Activated CD8-positive, alpha-beta memory T cell treated with anti-CD3 and anti-CD28 coated beads, Interleukin-2, amount 10 ng/mL, durations not matched to agents 7 days and 5 days (primary cell): Measurements from ENCODE around the gene GMPPB. TPM values are rescaled to one million over a fixed set of nuclear protein-coding genes. Genes with fewer than 3 reads are reported as not detected.
"Not testable (repeated sequence)": the region's sequence is repeated elsewhere in the genome, so short reads cannot be mapped to it uniquely, and the experiment has no call there.

ENCODE experiments used
- ATAC-seq: fragments of 150-1000 bp; cut with Tn5 transposase; one replicate; pipeline ENCODE4 v1.10.0; 2021; ENCODE audit warnings: moderate library complexity
- CTCF ChIA-PET: fragments of 350-600 bp; sonication (Branson Sonifier 250); formaldehyde crosslinking; loops from one replicate; lab custom pipeline; 2021; ENCODE audit warnings: antibody characterized with exemption; lab: Charles Lee
- DNase-seq: peaks from one replicate; pipeline ENCODE4 v3.0.0-alpha.2; 2020
- H3K27ac Mint-ChIP-seq: one replicate; pipeline ENCODE4 v1.8.0; 2021; ENCODE audit warnings: mild to moderate bottlenecking, mixed read lengths
- H3K27me3 Mint-ChIP-seq: one replicate; pipeline ENCODE4 v1.8.0; 2021; ENCODE audit warnings: mixed read lengths
- H3K36me3 Mint-ChIP-seq: one replicate; pipeline ENCODE4 v1.8.0; 2021; ENCODE audit warnings: mild to moderate bottlenecking, mixed read lengths
- H3K4me1 Mint-ChIP-seq: one replicate; pipeline ENCODE4 v1.8.0; 2021; ENCODE audit warnings: mixed read lengths
- H3K4me3 Mint-ChIP-seq: one replicate; pipeline ENCODE4 v1.8.0; 2021; ENCODE audit warnings: mild to moderate bottlenecking, moderate library complexity, mixed read lengths
- H3K9me3 Mint-ChIP-seq: one replicate; pipeline ENCODE4 v1.8.0; 2022; ENCODE audit warnings: low read depth, mixed read lengths
- total RNA-seq, 2 experiments: library from RNA; stranded (reverse); gene quantifications; one replicate each; pipeline ENCODE4 v1.2.3, GENCODE V29; 2021

GMPPB gene
- total RNA-seq, 2 experiments from 2014 or later: 46.6 to 47.9 TPM

- H3K9me3 Mint-ChIP-seq, DNase-seq, H3K27me3 Mint-ChIP-seq, ATAC-seq, H3K36me3 Mint-ChIP-seq: not testable (repeated sequence)
- Mint-ChIP-seq H3K27ac (peak overlapping the region; percentile 92), H3K4me3 (peak overlapping the region; percentile 90), H3K4me1 (peaks cover 31% of the 10 kb centered on the region)
- CTCF ChIA-PET: interaction anchor here (2.6 kb wide), 1 partner anchor 150 kb away, joined by 10 read pairs; no protein-coding TSS in a partner anchor
Measured at GRCh38 chr3:49689908-49690624, 33.7 kb downstream of the GMPPB start.

GRCh38 chr3:49689046-49689907 lies 34.5 kb downstream of the GMPPB start, which contains the start of the genes MST1 and RNF123:
TSS of gene MST1 (minus strand) at chr3:49689474. CDS start at chr3:49688691, 783 bp downstream.
TSS of gene RNF123 (plus strand) at chr3:49689557. CDS start at chr3:49691166, 1,609 bp downstream.
- CTCF ChIA-PET: interaction anchor here (2.6 kb wide), 1 partner anchor 150 kb away, joined by 10 read pairs; no protein-coding TSS in a partner anchor
- Mint-ChIP-seq H3K4me3 (peak within 1 kb of the TSS; percentile 90), H3K27ac (peak within 1 kb of the TSS; percentile 92), H3K27me3 (peaks cover 6% of the 10 kb centered on the region), H3K9me3 (no peaks in the 10 kb centered on the region), H3K4me1 (peaks cover 31% of the 10 kb centered on the region), H3K36me3 (peaks cover 4% of the 10 kb centered on the region)
- ATAC-seq (peak; percentile 83), DNase-seq (peak; percentile 93)

- Mint-ChIP-seq H3K27ac (peak overlapping the region; percentile 92), H3K4me1 (peaks cover 31% of the 10 kb centered on the region), H3K4me3 (peak overlapping the region; percentile 90)
- CTCF ChIA-PET: interaction anchor here (0.6 to 2.6 kb wide), 2 partner anchors 149 to 1021 kb away, joined by 3 to 10 read pairs; no protein-coding TSS in a partner anchor
- not testable (repeated sequence) for H3K27me3 Mint-ChIP-seq, DNase-seq, H3K36me3 Mint-ChIP-seq, ATAC-seq, H3K9me3 Mint-ChIP-seq
Measured at GRCh38 chr3:49688338-49689045, 35.3 kb downstream of the GMPPB start.

GRCh38 chr3:49687424-49687795 lies 36.3 kb downstream of the GMPPB start:
- H3K27ac Mint-ChIP-seq, CTCF ChIA-PET: not testable (repeated sequence)
- H3K4me1 Mint-ChIP-seq: peaks cover 29% of the 10 kb centered on the region

GRCh38 chr3:49686769-49687423 lies 36.9 kb downstream of the GMPPB start:
- H3K27me3 Mint-ChIP-seq, H3K27ac Mint-ChIP-seq, CTCF ChIA-PET, H3K4me3 Mint-ChIP-seq, H3K36me3 Mint-ChIP-seq, H3K9me3 Mint-ChIP-seq: not testable (repeated sequence)
- H3K4me1 Mint-ChIP-seq: peaks cover 29% of the 10 kb centered on the region
- ATAC-seq: peak; percentile 15
- DNase-seq: peak; percentile 52

More at GRCh38 chr3:49687424-49687795, 36.3 kb downstream of the GMPPB start:
- H3K36me3 Mint-ChIP-seq, ATAC-seq, H3K4me3 Mint-ChIP-seq, H3K9me3 Mint-ChIP-seq, H3K27me3 Mint-ChIP-seq, DNase-seq: not testable (repeated sequence)

GRCh38 chr3:49686346-49686745 lies 37.4 kb downstream of the GMPPB start:
- H3K9me3 Mint-ChIP-seq, H3K27me3 Mint-ChIP-seq, H3K4me3 Mint-ChIP-seq, H3K27ac Mint-ChIP-seq, CTCF ChIA-PET, DNase-seq, H3K36me3 Mint-ChIP-seq: not testable (repeated sequence)
- H3K4me1 Mint-ChIP-seq: peaks cover 27% of the 10 kb centered on the region
- peak; percentile 1 for ATAC-seq

GRCh38 chr3:49685846-49686245 lies 37.9 kb downstream of the GMPPB start:
- H3K36me3 Mint-ChIP-seq, H3K9me3 Mint-ChIP-seq, H3K27ac Mint-ChIP-seq, H3K4me3 Mint-ChIP-seq, DNase-seq, CTCF ChIA-PET, ATAC-seq, H3K27me3 Mint-ChIP-seq: not testable (repeated sequence)
- H3K4me1 Mint-ChIP-seq: peaks cover 22% of the 10 kb centered on the region

GRCh38 chr3:49685103-49685502 lies 38.6 kb downstream of the GMPPB start:
- H3K9me3 Mint-ChIP-seq, DNase-seq, H3K36me3 Mint-ChIP-seq, H3K27me3 Mint-ChIP-seq, ATAC-seq, H3K27ac Mint-ChIP-seq, CTCF ChIA-PET, H3K4me3 Mint-ChIP-seq: not testable (repeated sequence)
- peaks cover 14% of the 10 kb centered on the region for H3K4me1 Mint-ChIP-seq

GRCh38 chr3:49684453-49684852 lies 39.3 kb downstream of the GMPPB start:
- H3K9me3 Mint-ChIP-seq, DNase-seq, H3K27me3 Mint-ChIP-seq, H3K27ac Mint-ChIP-seq, CTCF ChIA-PET, ATAC-seq, H3K4me3 Mint-ChIP-seq: not testable (repeated sequence)
- Mint-ChIP-seq H3K4me1 (peaks cover 11% of the 10 kb centered on the region), H3K36me3 (peaks cover 10% of the 10 kb centered on the region)

GRCh38 chr3:49683162-49683561 lies 40.6 kb downstream of the GMPPB start:
- H3K27me3 Mint-ChIP-seq: peaks cover 6% of the 10 kb centered on the region
- no peak overlapping the region for H3K27ac Mint-ChIP-seq
- H3K36me3 Mint-ChIP-seq: peaks cover 12% of the 10 kb centered on the region
- H3K4me3 Mint-ChIP-seq: no peak overlapping the region
- DNase-seq (no peak), ATAC-seq (no peak)
- H3K4me1 Mint-ChIP-seq: peaks cover 8% of the 10 kb centered on the region
- no peaks in the 10 kb centered on the region for H3K9me3 Mint-ChIP-seq
- CTCF ChIA-PET: no interaction called here

GRCh38 chr3:49681543-49681942 lies 42.2 kb downstream of the GMPPB start:
- H3K9me3 Mint-ChIP-seq: no peaks in the 10 kb centered on the region
- H3K4me3 Mint-ChIP-seq: no peak overlapping the region
- H3K36me3 Mint-ChIP-seq: peaks cover 17% of the 10 kb centered on the region
- no peaks in the 10 kb centered on the region for H3K27me3 Mint-ChIP-seq
- DNase-seq (no peak), ATAC-seq (no peak)
- CTCF ChIA-PET: no interaction called here
- H3K4me1 Mint-ChIP-seq: peaks cover 7% of the 10 kb centered on the region
- no peak overlapping the region for H3K27ac Mint-ChIP-seq

GRCh38 chr3:49681232-49681522 lies 42.6 kb downstream of the GMPPB start:
- H3K4me3 Mint-ChIP-seq: no peak overlapping the region
- no peaks in the 10 kb centered on the region for H3K9me3 Mint-ChIP-seq
- ATAC-seq (no peak), DNase-seq (no peak)
- no peak overlapping the region for H3K27ac Mint-ChIP-seq
- CTCF ChIA-PET: no interaction called here
- peaks cover 9% of the 10 kb centered on the region for H3K4me1 Mint-ChIP-seq
- H3K27me3 Mint-ChIP-seq: no peaks in the 10 kb centered on the region
- H3K36me3 Mint-ChIP-seq: peaks cover 18% of the 10 kb centered on the region
